ENCODE results near the gene EXTL1. TPM values are rescaled to one million over a fixed set of nuclear protein-coding genes. Genes with fewer than 3 reads are reported as not detected.

EXTL1 gene
- total RNA-seq, 1 experiment from 2014 or later = 0.26 TPM

GRCh38 chr1:26015358-26015757 is 6.2 kb upstream of the EXTL1 start:
- H3F3A ChIP-seq (ENCODE audit: low read length, unreplicated experiment) = no peaks in the 10 kb centered on the region
- no peaks in the 10 kb centered on the region for H3K27me3 ChIP-seq (ENCODE audit: low read length)
- H3K4me3 ChIP-seq (ENCODE audit: low read length) = no peak overlapping the region
- no peak overlapping the region for H3K9ac ChIP-seq (ENCODE audit: low read length)
- H3K36me3 ChIP-seq (ENCODE audit: low read depth, low read length) = no peaks in the 10 kb centered on the region
- H3K27ac ChIP-seq (ENCODE audit: low read length) = no peak overlapping the region
- no peak overlapping the region for H2AFZ ChIP-seq (ENCODE audit: low read length)
- H3K4me1 ChIP-seq (ENCODE audit: insufficient read depth, low read length) = no peaks in the 10 kb centered on the region
- no peaks in the 10 kb centered on the region for H3K9me3 ChIP-seq (ENCODE audit: low read length)
- intact Hi-C loops (cut with micrococcal nuclease) = no loop called here
- no peaks in the 10 kb centered on the region for H3K9me2 ChIP-seq (replicated peaks; ENCODE audit: low read length)
- TF ChIP-seq CTCF (conservative IDR thresholded peaks at IDR 0.05; ENCODE audit: low read depth, low read length) = no peak
- no peak for ATAC-seq
- ChIA-PET POLR2A (ENCODE audit: unreplicated experiment) (no interaction called here), CTCF (no interaction called here)
- H3K4me2 ChIP-seq (ENCODE audit: low read length) = no peak overlapping the region
- BruUV-seq (replicated peaks) = no TSS peak
- no peaks in the 10 kb centered on the region for H3K79me2 ChIP-seq (ENCODE audit: low read length)
- H4K20me1 ChIP-seq (ENCODE audit: low read length) = no peaks in the 10 kb centered on the region
- DNase-seq = no peak

GRCh38 chr1:26016258-26016952 is 5.2 kb upstream of the EXTL1 start:
- H3K4me2 ChIP-seq (ENCODE audit: low read length) = no peak overlapping the region
- H3K9ac ChIP-seq (ENCODE audit: low read length) = no peak overlapping the region
- H3K79me2 ChIP-seq (ENCODE audit: low read length) = no peaks in the 10 kb centered on the region
- CTCF ChIA-PET = no interaction called here
- no TSS peak for BruUV-seq (replicated peaks)
- H3K36me3 ChIP-seq (ENCODE audit: low read depth, low read length) = no peaks in the 10 kb centered on the region
- no peak for DNase-seq
- no peak for ATAC-seq
- no peaks in the 10 kb centered on the region for H3K9me2 ChIP-seq (replicated peaks; ENCODE audit: low read length)
- intact Hi-C loops (cut with micrococcal nuclease) = no loop called here
- POLR2A ChIA-PET (ENCODE audit: unreplicated experiment) = no interaction called here
- no peaks in the 10 kb centered on the region for H3K27me3 ChIP-seq (ENCODE audit: low read length)
- no peaks in the 10 kb centered on the region for H3K4me1 ChIP-seq (ENCODE audit: insufficient read depth, low read length)
- H3K9me3 ChIP-seq (ENCODE audit: low read length) = no peaks in the 10 kb centered on the region
- no peaks in the 10 kb centered on the region for H4K20me1 ChIP-seq (ENCODE audit: low read length)
- H3K27ac ChIP-seq (ENCODE audit: low read length) = no peak overlapping the region
- H3K4me3 ChIP-seq (ENCODE audit: low read length) = no peak overlapping the region
- no peak overlapping the region for H2AFZ ChIP-seq (ENCODE audit: low read length)
- TF ChIP-seq CTCF (conservative IDR thresholded peaks at IDR 0.05; ENCODE audit: low read depth, low read length) (no peak), EZH2 (IDR thresholded peaks at IDR 0.05; ENCODE audit: low read length, unreplicated experiment) (no peak), EZH2phosphoT487 (IDR thresholded peaks at IDR 0.05; ENCODE audit: borderline replicate concordance, low read length) (no peak)
- H3F3A ChIP-seq (ENCODE audit: low read length, unreplicated experiment) = no peaks in the 10 kb centered on the region

- no peaks in the 10 kb centered on the region for H3K36me3 ChIP-seq (ENCODE audit: low read depth, low read length)
- H3K4me1 ChIP-seq (ENCODE audit: insufficient read depth, low read length) = no peaks in the 10 kb centered on the region
- no peaks in the 10 kb centered on the region for H3K9me2 ChIP-seq (replicated peaks; ENCODE audit: low read length)
- H2AFZ ChIP-seq (ENCODE audit: low read length) = no peak overlapping the region
- TF ChIP-seq EZH2 (IDR thresholded peaks at IDR 0.05; ENCODE audit: low read length, unreplicated experiment) = no peak
- DNase-seq (no peak), ATAC-seq (no peak)
- H3K4me2 ChIP-seq (ENCODE audit: low read length) = no peak overlapping the region
- no peaks in the 10 kb centered on the region for H3K27me3 ChIP-seq (ENCODE audit: low read length)
- CTCF ChIA-PET = no interaction called here
- H3K27ac ChIP-seq (ENCODE audit: low read length) = no peak overlapping the region
- H3K9me3 ChIP-seq (ENCODE audit: low read length) = no peaks in the 10 kb centered on the region
- no peak overlapping the region for H3K4me3 ChIP-seq (ENCODE audit: low read length)
- POLR2A ChIA-PET (ENCODE audit: unreplicated experiment) = no interaction called here
- no TSS peak for BruUV-seq (replicated peaks)
- intact Hi-C loops (cut with micrococcal nuclease) = no loop called here
- no peaks in the 10 kb centered on the region for H4K20me1 ChIP-seq (ENCODE audit: low read length)
- no peak overlapping the region for H3K9ac ChIP-seq (ENCODE audit: low read length)
- no peaks in the 10 kb centered on the region for H3F3A ChIP-seq (ENCODE audit: low read length, unreplicated experiment)
- no peaks in the 10 kb centered on the region for H3K79me2 ChIP-seq (ENCODE audit: low read length)
Measured at GRCh38 chr1:26016953-26017545, 4.5 kb upstream of the EXTL1 start.

Measured in PC-3 (cell line).